A549 (cell line): ENCODE data around the gene LMBR1. TPM values are rescaled to one million over a fixed set of nuclear protein-coding genes. Genes with fewer than 3 reads are reported as not detected.
"Not testable (repeated sequence)": the region's sequence is repeated elsewhere in the genome, so short reads cannot be mapped to it uniquely, and the experiment has no call there.

Experiments used
- ATAC-seq, 2 experiments: fragments of 200-7000 bp in 1 of 2; fragments of >200 bp in 1 of 2; cut with Nextera tagmentation in 1 of 2; cut with Tn5 transposase in 1 of 2; 3 replicates each; pipeline versions ENCODE4 v1.8.0 to v1.9.1; 2018 to 2020; ENCODE audit warnings: mild to moderate bottlenecking in 1 of 2, moderate library complexity in 1 of 2
- CTCF ChIA-PET: fragments of 300-600 bp; sonication (Branson Sonifier 250); formaldehyde crosslinking; extraction: SDS; loops from one replicate; lab custom pipeline; 2021; ENCODE audit warnings: antibody characterized with exemption, inconsistent platforms; lab: Yijun Ruan, JAX
- POLR2A ChIA-PET: fragments of 350-600 bp; formaldehyde crosslinking; extraction: SDS; loops from one replicate; lab custom pipeline; 2021; ENCODE audit warnings: antibody characterized with exemption, inconsistent platforms; lab: Yijun Ruan, JAX
- DNase-seq, 2 experiments: peaks; one replicate each; pipeline versions ENCODE4 v3.0.0 to v3.0.0-alpha.2; 2011 to 2016; ENCODE audit warnings: low read depth in 1 of 2, low spot score in 1 of 2
- FAIRE-seq: peaks from 2 replicates; lab custom pipeline; 2011; peaks lifted over from hg19 to GRCh38; lab: Jason Lieb, UNC
- H3K27ac ChIP-seq, 2 experiments: fragments of >200 bp; sonication (Bioruptor Twin); formaldehyde crosslinking; 3 replicates each; pipeline ENCODE4 v1.5.1; 2016 to 2017
- H3K4me1 ChIP-seq: fragments of >200 bp; sonication (Bioruptor Twin); formaldehyde crosslinking; 3 replicates; pipeline ENCODE4 v1.6.1; 2016
- H3K4me2 ChIP-seq: fragments of >200 bp; sonication (Bioruptor Twin); formaldehyde crosslinking; 3 replicates; pipeline ENCODE4 v1.6.1; 2016
- H3K4me3 ChIP-seq: fragments of >200 bp; sonication (Bioruptor Twin); formaldehyde crosslinking; 3 replicates; pipeline ENCODE4 v1.5.1; 2016
- H3K9me3 ChIP-seq: fragments of >200 bp; sonication (Bioruptor Twin); formaldehyde crosslinking; 3 replicates; pipeline ENCODE4 v1.6.1; 2016
- ATOH8 ChIP-seq: fragments of 250-450 bp; sonication (Bioruptor Pico); IDR thresholded peaks from 2 replicates; pipeline ENCODE4 v1.5.0; 2020; ENCODE audit warnings: low read depth, mild to moderate bottlenecking, moderate library complexity
- BHLHE40 ChIP-seq: IDR thresholded peaks from 2 replicates; pipeline ENCODE4 v1.6.1; 2012; ENCODE audit warnings: low read depth, low read length, inconsistent platforms
- CBX2 ChIP-seq: fragments of 200-600 bp; sonication (generic); IDR thresholded peaks from 2 replicates; pipeline ENCODE4 v1.6.1; 2016; ENCODE audit warnings: low read depth, mild to moderate bottlenecking, borderline replicate concordance
- EHMT2 ChIP-seq: fragments of 200-600 bp; sonication (generic); IDR thresholded peaks from 2 replicates; pipeline ENCODE4 v1.6.1; 2016; ENCODE audit warnings: antibody characterized with exemption, low read depth, mild to moderate bottlenecking, moderate library complexity
- HDAC2 ChIP-seq: fragments of 200-600 bp; sonication (generic); IDR thresholded peaks from 2 replicates; pipeline ENCODE4 v1.6.1; 2016
- HES2 ChIP-seq: fragments of >200 bp; sonication (Bioruptor Twin); formaldehyde crosslinking; IDR thresholded peaks from 2 replicates; pipeline ENCODE4 v1.6.1; 2016
- JUNB ChIP-seq: fragments of >200 bp; sonication (Bioruptor Twin); formaldehyde crosslinking; IDR thresholded peaks from 2 replicates; pipeline ENCODE4 v1.6.1; 2016
- MAFK ChIP-seq: fragments of 450-650 bp; IDR thresholded peaks from 2 replicates; pipeline ENCODE4 v1.6.1; 2014; ENCODE audit not compliant: partially characterized antibody
- MYC ChIP-seq: IDR thresholded peaks from 2 replicates; pipeline ENCODE4 v1.6.1; 2012; ENCODE audit warnings: mild to moderate bottlenecking, inconsistent platforms, low read length, improper control_type of control experiment, borderline replicate concordance
- NPAS2 ChIP-seq: fragments of 250-450 bp; sonication (Bioruptor Pico); IDR thresholded peaks from 2 replicates; pipeline ENCODE4 v1.8.0; 2022; ENCODE audit warnings: mild to moderate bottlenecking, moderate library complexity, borderline replicate concordance
- PBX3 ChIP-seq: IDR thresholded peaks from 2 replicates; pipeline ENCODE4 v1.6.1; 2012
- PHF8 ChIP-seq: fragments of 200-600 bp; sonication (generic); IDR thresholded peaks from 2 replicates; pipeline ENCODE4 v1.6.1; 2016; ENCODE audit warnings: low read depth, mild to moderate bottlenecking, antibody characterized with exemption, moderate library complexity, borderline replicate concordance
- RARB ChIP-seq: fragments of 250-450 bp; sonication (Bioruptor Pico); IDR thresholded peaks from 2 replicates; pipeline ENCODE4 v1.8.0; 2021; ENCODE audit warnings: mild to moderate bottlenecking, moderate library complexity
- RCOR1 ChIP-seq: fragments of 150-350 bp; IDR thresholded peaks from 2 replicates; pipeline ENCODE4 v1.6.1; 2014; ENCODE audit warnings: antibody characterized with exemption, low read length, low read depth
- RFX5 ChIP-seq: fragments of 450-650 bp; IDR thresholded peaks from 2 replicates; pipeline ENCODE4 v1.7.1; 2014; ENCODE audit warnings: antibody characterized with exemption, mild to moderate bottlenecking, moderate library complexity
- RNF2 ChIP-seq: fragments of 200-600 bp; sonication (generic); IDR thresholded peaks from 2 replicates; pipeline ENCODE4 v1.6.1; 2016; ENCODE audit warnings: low read depth, mild to moderate bottlenecking, antibody characterized with exemption, moderate library complexity, borderline replicate concordance
- SREBF2 ChIP-seq: fragments of 450-650 bp; IDR thresholded peaks from 2 replicates; pipeline ENCODE4 v1.6.1; 2014; ENCODE audit warnings: mild to moderate bottlenecking, moderate library complexity
- TFCP2L1 ChIP-seq: fragments of 250-450 bp; sonication (Bioruptor Pico); IDR thresholded peaks from 2 replicates; pipeline ENCODE4 v1.5.0; 2021; ENCODE audit warnings: mild to moderate bottlenecking
- ZC3H11A ChIP-seq: fragments of 450-650 bp; IDR thresholded peaks from 2 replicates; pipeline ENCODE4 v1.6.1; 2014; ENCODE audit warnings: antibody characterized with exemption, mild to moderate bottlenecking
- WGBS: methylation state at CpG from one replicate; pipeline ENCODE4 v1.1.6; 2017; ENCODE audit errors: missing lambda C conversion rate; 5-methylcytosine and 5-hydroxymethylcytosine counted together
- polyA plus RNA-seq, 4 experiments: library from polyadenylated mRNA; depleted of rRNA in 3 of 4; stranded (reverse); fragments of >200 nt; fragmentation: RNase III in 1 of 4; extraction: RNeasy Plus Mini Kit Qiagen cat#74134 plus additional on column Dnase treatment in 1 of 4; gene quantifications; 2 replicates in 3 of 4; 3 replicates in 1 of 4; pipeline ENCODE4 v1.2.3, GENCODE V29; 2011 to 2017
- TF ChIP-seq, protein P1 (sequence below): IDR thresholded peaks from 2 replicates; pipeline ENCODE4 v1.6.1; 2012; ENCODE audit warnings: low read depth, borderline replicate concordance
- TF ChIP-seq, protein P2 (sequence below): fragments of 200-600 bp; sonication (generic); IDR thresholded peaks from 2 replicates; pipeline ENCODE4 v1.6.1; 2016; ENCODE audit warnings: antibody characterized with exemption, mild to moderate bottlenecking, moderate library complexity
- TF ChIP-seq, protein P3 (sequence below): fragments of 450-650 bp; IDR thresholded peaks from 2 replicates; pipeline ENCODE4 v1.6.1; 2014; ENCODE audit warnings: antibody characterized with exemption

Gene LMBR1
- polyA plus RNA-seq, 2 of the 4 experiments (the other 2 are of a cell fraction) = 33.2 to 42.3 TPM

GRCh38 chr7:156637093-156637492 is 255.9 kb downstream of the LMBR1 start:
- H3K4me1 ChIP-seq, DNase-seq, H3K27ac ChIP-seq, FAIRE-seq, H3K4me3 ChIP-seq, CTCF ChIA-PET, H3K4me2 ChIP-seq, POLR2A ChIA-PET, ATAC-seq: not testable (repeated sequence)
- WGBS = 91% methylated on average over 7 of the region's 7 CpGs
- peak; percentile 57 for TF ChIP-seq ZC3H11A
- peaks cover 11% of the 10 kb centered on the region for H3K9me3 ChIP-seq

GRCh38 chr7:156635529-156636385 is 257.2 kb downstream of the LMBR1 start:
- Histone ChIP-seq H3K9me3 (peaks cover 12% of the 10 kb centered on the region), H3K27ac (no peak overlapping the region), H3K4me1 (no peaks in the 10 kb centered on the region), H3K4me3 (no peak overlapping the region)
- FAIRE-seq = no peak
- ChIA-PET CTCF (no interaction called here), POLR2A (no interaction called here)
- no peak for TF ChIP-seq RNF2
- TF ChIP-seq SREBF2 = no peak
- TF ChIP-seq, all 56 proteins: peak for 0
- no peak overlapping the region for H3K4me2 ChIP-seq
- ATAC-seq (no peak), DNase-seq (no peak)
- 86% methylated on average over 7 of the region's 7 CpGs for WGBS

DNA sequence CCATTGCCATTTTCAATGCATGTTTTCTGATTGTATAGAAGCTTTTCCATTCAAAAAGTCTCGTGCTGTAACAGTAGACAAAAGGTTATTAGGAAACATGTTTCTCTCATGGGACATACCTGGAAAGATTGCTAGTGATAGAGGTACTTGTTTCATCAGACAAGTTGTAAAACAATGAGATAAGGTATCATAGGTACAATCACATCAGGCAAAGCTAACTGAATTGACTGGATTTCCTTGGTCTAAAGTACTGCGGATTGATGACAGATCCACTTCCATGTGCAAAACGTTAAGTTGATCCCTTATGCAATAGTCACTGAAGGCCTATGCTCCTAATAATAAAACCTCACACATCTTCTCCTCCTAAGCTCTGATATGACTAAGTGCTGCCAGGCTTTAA is 258.9 kb downstream of the LMBR1 start:
- POLR2A ChIA-PET = no interaction called here
- no peak for TF ChIP-seq ZC3H11A
- TF ChIP-seq CBX2 = no peak
- TF ChIP-seq RNF2 = no peak
- TF ChIP-seq RARB (CRISPR knock-in tag) = no peak
- TF ChIP-seq, protein P1, sequence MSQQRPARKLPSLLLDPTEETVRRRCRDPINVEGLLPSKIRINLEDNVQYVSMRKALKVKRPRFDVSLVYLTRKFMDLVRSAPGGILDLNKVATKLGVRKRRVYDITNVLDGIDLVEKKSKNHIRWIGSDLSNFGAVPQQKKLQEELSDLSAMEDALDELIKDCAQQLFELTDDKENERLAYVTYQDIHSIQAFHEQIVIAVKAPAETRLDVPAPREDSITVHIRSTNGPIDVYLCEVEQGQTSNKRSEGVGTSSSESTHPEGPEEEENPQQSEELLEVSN = no peak
- TF ChIP-seq MAFK = no peak
- TF ChIP-seq RCOR1 = no peak
- TF ChIP-seq RFX5 = no peak
- TF ChIP-seq BHLHE40 = no peak
- Histone ChIP-seq H3K4me3 (no peak overlapping the region), H3K4me2 (no peak overlapping the region), H3K27ac (no peak overlapping the region), H3K9me3 (peaks cover 17% of the 10 kb centered on the region), H3K4me1 (no peaks in the 10 kb centered on the region)
- DNase-seq = no peak
- no peak for FAIRE-seq
- 57% methylated on average over 3 of the region's 3 CpGs for WGBS
- no peak for ATAC-seq
- CTCF ChIA-PET = no interaction called here

GRCh38 chr7:156629873-156630272 is 263.1 kb downstream of the LMBR1 start:
- Histone ChIP-seq H3K4me1 (no peaks in the 10 kb centered on the region), H3K9me3 (peaks cover 23% of the 10 kb centered on the region; the same call in 2 of the 3 replicates), H3K4me2 (no peak overlapping the region), H3K27ac (no peak overlapping the region), H3K4me3 (no peak overlapping the region)
- no peak for DNase-seq
- no peak for FAIRE-seq
- ATAC-seq = no peak
- ChIA-PET CTCF (no interaction called here), POLR2A (no interaction called here)
- TF ChIP-seq HDAC2 (no peak), JUNB (no peak), HES2 (no peak), MAFK (no peak), MYC (no peak), NPAS2 (CRISPR knock-in tag) (no peak), EHMT2 (no peak), BHLHE40 (no peak), PBX3 (no peak), ATOH8 (no peak), TFCP2L1 (CRISPR knock-in tag) (no peak), PHF8 (no peak)
- TF ChIP-seq, protein P2, sequence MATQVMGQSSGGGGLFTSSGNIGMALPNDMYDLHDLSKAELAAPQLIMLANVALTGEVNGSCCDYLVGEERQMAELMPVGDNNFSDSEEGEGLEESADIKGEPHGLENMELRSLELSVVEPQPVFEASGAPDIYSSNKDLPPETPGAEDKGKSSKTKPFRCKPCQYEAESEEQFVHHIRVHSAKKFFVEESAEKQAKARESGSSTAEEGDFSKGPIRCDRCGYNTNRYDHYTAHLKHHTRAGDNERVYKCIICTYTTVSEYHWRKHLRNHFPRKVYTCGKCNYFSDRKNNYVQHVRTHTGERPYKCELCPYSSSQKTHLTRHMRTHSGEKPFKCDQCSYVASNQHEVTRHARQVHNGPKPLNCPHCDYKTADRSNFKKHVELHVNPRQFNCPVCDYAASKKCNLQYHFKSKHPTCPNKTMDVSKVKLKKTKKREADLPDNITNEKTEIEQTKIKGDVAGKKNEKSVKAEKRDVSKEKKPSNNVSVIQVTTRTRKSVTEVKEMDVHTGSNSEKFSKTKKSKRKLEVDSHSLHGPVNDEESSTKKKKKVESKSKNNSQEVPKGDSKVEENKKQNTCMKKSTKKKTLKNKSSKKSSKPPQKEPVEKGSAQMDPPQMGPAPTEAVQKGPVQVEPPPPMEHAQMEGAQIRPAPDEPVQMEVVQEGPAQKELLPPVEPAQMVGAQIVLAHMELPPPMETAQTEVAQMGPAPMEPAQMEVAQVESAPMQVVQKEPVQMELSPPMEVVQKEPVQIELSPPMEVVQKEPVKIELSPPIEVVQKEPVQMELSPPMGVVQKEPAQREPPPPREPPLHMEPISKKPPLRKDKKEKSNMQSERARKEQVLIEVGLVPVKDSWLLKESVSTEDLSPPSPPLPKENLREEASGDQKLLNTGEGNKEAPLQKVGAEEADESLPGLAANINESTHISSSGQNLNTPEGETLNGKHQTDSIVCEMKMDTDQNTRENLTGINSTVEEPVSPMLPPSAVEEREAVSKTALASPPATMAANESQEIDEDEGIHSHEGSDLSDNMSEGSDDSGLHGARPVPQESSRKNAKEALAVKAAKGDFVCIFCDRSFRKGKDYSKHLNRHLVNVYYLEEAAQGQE = no peak
- TF ChIP-seq, protein P3, sequence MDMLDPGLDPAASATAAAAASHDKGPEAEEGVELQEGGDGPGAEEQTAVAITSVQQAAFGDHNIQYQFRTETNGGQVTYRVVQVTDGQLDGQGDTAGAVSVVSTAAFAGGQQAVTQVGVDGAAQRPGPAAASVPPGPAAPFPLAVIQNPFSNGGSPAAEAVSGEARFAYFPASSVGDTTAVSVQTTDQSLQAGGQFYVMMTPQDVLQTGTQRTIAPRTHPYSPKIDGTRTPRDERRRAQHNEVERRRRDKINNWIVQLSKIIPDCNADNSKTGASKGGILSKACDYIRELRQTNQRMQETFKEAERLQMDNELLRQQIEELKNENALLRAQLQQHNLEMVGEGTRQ = no peak
- WGBS = 67% methylated on average over 1 of the region's 2 CpGs
